H1 (cell line): Measurements from ENCODE around the gene CUX1. TPM values are rescaled to one million over a fixed set of nuclear protein-coding genes. Genes with fewer than 3 reads are reported as not detected.

Source experiments
- CHD1 ChIP-seq: IDR thresholded peaks from 2 replicates; pipeline ENCODE4 v1.6.1; 2012; ENCODE audit warnings: low read depth, low read length, improper control_type of control experiment
- E2F6 ChIP-seq: IDR thresholded peaks from 2 replicates; pipeline ENCODE4 v1.6.1; 2012; ENCODE audit warnings: inconsistent platforms
- EP300 ChIP-seq, 2 experiments: IDR thresholded peaks; 1 replicate in 1 of 2; 2 replicates in 1 of 2; pipeline ENCODE4 v1.6.1; 2011 to 2012; ENCODE audit warnings: low read depth in 2 of 2, low read length in 2 of 2, mild to moderate bottlenecking in 2 of 2, borderline replicate concordance in 1 of 2, inconsistent platforms in 1 of 2, moderate library complexity in 1 of 2
- FOSL1 ChIP-seq: IDR thresholded peaks from 2 replicates; pipeline ENCODE4 v1.6.1; 2011; ENCODE audit warnings: mild to moderate bottlenecking, low read depth, low read length, moderate library complexity; ENCODE audit not compliant: insufficient read depth
- JUN ChIP-seq: IDR thresholded peaks from 2 replicates; pipeline ENCODE4 v1.6.1; 2011; ENCODE audit warnings: low read depth, mild to moderate bottlenecking, improper control_type of control experiment, low read length
- NRF1 ChIP-seq: IDR thresholded peaks from 2 replicates; pipeline ENCODE4 v1.6.1; 2011; ENCODE audit warnings: mild to moderate bottlenecking, low read depth, low read length, improper control_type of control experiment
- POU5F1 ChIP-seq: IDR thresholded peaks from 2 replicates; pipeline ENCODE4 v1.6.1; 2011; ENCODE audit warnings: low read depth, mild to moderate bottlenecking, low read length, moderate library complexity
- TCF12 ChIP-seq: IDR thresholded peaks from 2 replicates; pipeline ENCODE4 v1.6.1; 2011; ENCODE audit warnings: low read depth, mild to moderate bottlenecking, low read length
- polyA plus RNA-seq, 7 experiments: library from polyadenylated mRNA; depleted of rRNA in 3 of 7; stranded (reverse) in 5 of 7; unstranded in 2 of 7; fragments of >200 nt in 5 of 7; fragments of 200-250 nt in 2 of 7; gene quantifications; 1 replicate in 5 of 7; 2 replicates in 1 of 7; 4 replicates in 1 of 7; pipeline versions ENCODE4 v1.2.1 to v1.2.3, GENCODE V29; 2011 to 2013; ENCODE audit warnings: missing spikeins in 2 of 7, mixed read lengths in 2 of 7
- total RNA-seq: library from RNA; stranded (reverse); fragmentation: NEBNext Ultra II Directional; extraction: Animal tissue kit (Norgen Biotek cat#: 25700); gene quantifications from 2 replicates; pipeline ENCODE4 v1.2.1, GENCODE V29; 2021

The CUX1 gene
- total and polyA plus RNA-seq, 2 of the 8 experiments (the other 6 are each of a cell fraction or from before 2014, with no cell fraction given) = 21.6 to 65.9 TPM

GRCh38 chr7:102189756-102190155 lies 372.3 kb downstream of the CUX1 start (continued):
- TF ChIP-seq JUN (no peak), NRF1 (no peak), CHD1 (no peak), EP300 (IDR thresholded peaks at IDR 0.05; ENCODE audit: borderline replicate concordance in 1 of 2, low read depth in 2 of 2, low read length in 2 of 2) (no peak), FOSL1 (no peak), TCF12 (no peak), POU5F1 (no peak), E2F6 (no peak)
